ENCODE data around the gene TMEM132E. TPM values are rescaled to one million over a fixed set of nuclear protein-coding genes. Genes with fewer than 3 reads are reported as not detected.
A peak's percentile ranks its signal among the peaks of the same experiment; 100 is the strongest.

TMEM132E gene
- total RNA-seq, 1 experiment from 2014 or later, result 1.7 TPM

- Histone ChIP-seq H3K27me3 (ENCODE audit: control insufficient read depth, insufficient read depth, low read length) (peaks cover 6% of the 10 kb centered on the region; the same call in 1 of the 2 replicates), H3K36me3 (replicated peaks; ENCODE audit: control insufficient read depth, insufficient read depth, low read length) (no peaks in the 10 kb centered on the region), H3K4me3 (ENCODE audit: insufficient read depth, low read depth, low read length) (no peak overlapping the region)
- DNase-seq, result no peak
Observed at GRCh38 chr17:34645594-34645993, 66.2 kb downstream of the TMEM132E start.

- no peaks in the 10 kb centered on the region for H3K36me3 ChIP-seq (replicated peaks; ENCODE audit: control insufficient read depth, insufficient read depth, low read length)
- H3K27me3 ChIP-seq (ENCODE audit: control insufficient read depth, insufficient read depth, low read length), result 0 out of 2 replicates have a peak, but pooled peaks cover 2% of the 10 kb centered on the region
- no peak overlapping the region for H3K4me3 ChIP-seq (ENCODE audit: insufficient read depth, low read depth, low read length)
- DNase-seq, result no peak
Observed at GRCh38 chr17:34647511-34647910, 68.1 kb downstream of the TMEM132E start.

- H3K27me3 ChIP-seq (ENCODE audit: control insufficient read depth, insufficient read depth, low read length), result no peaks in the 10 kb centered on the region
- no peak overlapping the region for H3K4me3 ChIP-seq (ENCODE audit: insufficient read depth, low read depth, low read length)
- no peak for DNase-seq
- H3K36me3 ChIP-seq (replicated peaks; ENCODE audit: control insufficient read depth, insufficient read depth, low read length), result no peaks in the 10 kb centered on the region
Observed at GRCh38 chr17:34650051-34650750, 70.8 kb downstream of the TMEM132E start.

GRCh38 chr17:34651402-34651811 lies 72.0 kb downstream of the TMEM132E start:
- no peak for DNase-seq

GRCh38 chr17:34652021-34652555 lies 72.7 kb downstream of the TMEM132E start:
- Histone ChIP-seq H3K27me3 (ENCODE audit: control insufficient read depth, insufficient read depth, low read length) (no peaks in the 10 kb centered on the region), H3K4me3 (ENCODE audit: insufficient read depth, low read depth, low read length) (no peak overlapping the region), H3K36me3 (replicated peaks; ENCODE audit: control insufficient read depth, insufficient read depth, low read length) (no peaks in the 10 kb centered on the region)
- DNase-seq, result no peak

More at GRCh38 chr17:34651402-34651811, 72.0 kb downstream of the TMEM132E start:
- no peak overlapping the region for H3K4me3 ChIP-seq (ENCODE audit: insufficient read depth, low read depth, low read length)
- no peaks in the 10 kb centered on the region for H3K36me3 ChIP-seq (replicated peaks; ENCODE audit: control insufficient read depth, insufficient read depth, low read length)
- no peaks in the 10 kb centered on the region for H3K27me3 ChIP-seq (ENCODE audit: control insufficient read depth, insufficient read depth, low read length)

- Histone ChIP-seq H3K27me3 (ENCODE audit: control insufficient read depth, insufficient read depth, low read length) (no peaks in the 10 kb centered on the region), H3K4me3 (ENCODE audit: insufficient read depth, low read depth, low read length) (no peak overlapping the region), H3K36me3 (replicated peaks; ENCODE audit: control insufficient read depth, insufficient read depth, low read length) (no peaks in the 10 kb centered on the region)
- no peak for DNase-seq
Observed at GRCh38 chr17:34653511-34653910, 74.1 kb downstream of the TMEM132E start.

- H3K27me3 ChIP-seq (ENCODE audit: control insufficient read depth, insufficient read depth, low read length), result no peaks in the 10 kb centered on the region
- no peak for DNase-seq
- H3K4me3 ChIP-seq (ENCODE audit: insufficient read depth, low read depth, low read length), result no peak overlapping the region
- no peaks in the 10 kb centered on the region for H3K36me3 ChIP-seq (replicated peaks; ENCODE audit: control insufficient read depth, insufficient read depth, low read length)
Observed at GRCh38 chr17:34654276-34654880, 75.0 kb downstream of the TMEM132E start.

- H3K27me3 ChIP-seq (ENCODE audit: control insufficient read depth, insufficient read depth, low read length), result no peaks in the 10 kb centered on the region
- no peak for DNase-seq
Observed at GRCh38 chr17:34654881-34655276, 75.5 kb downstream of the TMEM132E start.

GRCh38 chr17:34656801-34657200 lies 77.4 kb downstream of the TMEM132E start:
- H3K27me3 ChIP-seq (ENCODE audit: control insufficient read depth, insufficient read depth, low read length), result no peaks in the 10 kb centered on the region
- no peaks in the 10 kb centered on the region for H3K36me3 ChIP-seq (replicated peaks; ENCODE audit: control insufficient read depth, insufficient read depth, low read length)
- no peak overlapping the region for H3K4me3 ChIP-seq (ENCODE audit: insufficient read depth, low read depth, low read length)
- DNase-seq, result no peak

More at GRCh38 chr17:34654881-34655276, 75.5 kb downstream of the TMEM132E start:
- Histone ChIP-seq H3K36me3 (replicated peaks; ENCODE audit: control insufficient read depth, insufficient read depth, low read length) (no peaks in the 10 kb centered on the region), H3K4me3 (ENCODE audit: insufficient read depth, low read depth, low read length) (no peak overlapping the region)

- no peak for DNase-seq
- no peak overlapping the region for H3K4me3 ChIP-seq (ENCODE audit: insufficient read depth, low read depth, low read length)
- H3K36me3 ChIP-seq (replicated peaks; ENCODE audit: control insufficient read depth, insufficient read depth, low read length), result no peaks in the 10 kb centered on the region
- H3K27me3 ChIP-seq (ENCODE audit: control insufficient read depth, insufficient read depth, low read length), result no peaks in the 10 kb centered on the region
Observed at GRCh38 chr17:34658811-34659560, 79.6 kb downstream of the TMEM132E start.

GRCh38 chr17:34663714-34664113 lies 84.3 kb downstream of the TMEM132E start:
- DNase-seq, result no peak
- Histone ChIP-seq H3K27me3 (ENCODE audit: control insufficient read depth, insufficient read depth, low read length) (no peaks in the 10 kb centered on the region), H3K36me3 (replicated peaks; ENCODE audit: control insufficient read depth, insufficient read depth, low read length) (no peaks in the 10 kb centered on the region), H3K4me3 (ENCODE audit: insufficient read depth, low read depth, low read length) (no peak overlapping the region)

- no peaks in the 10 kb centered on the region for H3K27me3 ChIP-seq (ENCODE audit: control insufficient read depth, insufficient read depth, low read length)
- no peaks in the 10 kb centered on the region for H3K36me3 ChIP-seq (replicated peaks; ENCODE audit: control insufficient read depth, insufficient read depth, low read length)
- DNase-seq, result peak; percentile 72
- H3K4me3 ChIP-seq (ENCODE audit: insufficient read depth, low read depth, low read length), result no peak overlapping the region
Observed at GRCh38 chr17:34665150-34665806, 85.9 kb downstream of the TMEM132E start.

GRCh38 chr17:34665819-34666763 lies 86.7 kb downstream of the TMEM132E start:
- Histone ChIP-seq H3K36me3 (replicated peaks; ENCODE audit: control insufficient read depth, insufficient read depth, low read length) (no peaks in the 10 kb centered on the region), H3K4me3 (ENCODE audit: insufficient read depth, low read depth, low read length) (no peak overlapping the region)
- DNase-seq, result peak; percentile 91

More at GRCh38 chr17:34665819-34666763, 86.7 kb downstream of the TMEM132E start:
- no peaks in the 10 kb centered on the region for H3K27me3 ChIP-seq (ENCODE audit: control insufficient read depth, insufficient read depth, low read length)
